ENCODE results near the gene SLC9A7.
A peak's percentile ranks its signal among the peaks of the same experiment; 100 is the strongest.

The SLC9A7 gene

GRCh38 chrX:46554942-46555341 lies 204.0 kb downstream of the SLC9A7 start:
- TF ChIP-seq, protein P1, sequence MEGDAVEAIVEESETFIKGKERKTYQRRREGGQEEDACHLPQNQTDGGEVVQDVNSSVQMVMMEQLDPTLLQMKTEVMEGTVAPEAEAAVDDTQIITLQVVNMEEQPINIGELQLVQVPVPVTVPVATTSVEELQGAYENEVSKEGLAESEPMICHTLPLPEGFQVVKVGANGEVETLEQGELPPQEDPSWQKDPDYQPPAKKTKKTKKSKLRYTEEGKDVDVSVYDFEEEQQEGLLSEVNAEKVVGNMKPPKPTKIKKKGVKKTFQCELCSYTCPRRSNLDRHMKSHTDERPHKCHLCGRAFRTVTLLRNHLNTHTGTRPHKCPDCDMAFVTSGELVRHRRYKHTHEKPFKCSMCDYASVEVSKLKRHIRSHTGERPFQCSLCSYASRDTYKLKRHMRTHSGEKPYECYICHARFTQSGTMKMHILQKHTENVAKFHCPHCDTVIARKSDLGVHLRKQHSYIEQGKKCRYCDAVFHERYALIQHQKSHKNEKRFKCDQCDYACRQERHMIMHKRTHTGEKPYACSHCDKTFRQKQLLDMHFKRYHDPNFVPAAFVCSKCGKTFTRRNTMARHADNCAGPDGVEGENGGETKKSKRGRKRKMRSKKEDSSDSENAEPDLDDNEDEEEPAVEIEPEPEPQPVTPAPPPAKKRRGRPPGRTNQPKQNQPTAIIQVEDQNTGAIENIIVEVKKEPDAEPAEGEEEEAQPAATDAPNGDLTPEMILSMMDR (conservative IDR thresholded peaks at IDR 0.05; ENCODE audit: low read depth, low read length), result peak; percentile 23
- H3K4me3 ChIP-seq (ENCODE audit: low read length), result no peak overlapping the region
- no peak for DNase-seq (ENCODE audit: low read depth)

DNA sequence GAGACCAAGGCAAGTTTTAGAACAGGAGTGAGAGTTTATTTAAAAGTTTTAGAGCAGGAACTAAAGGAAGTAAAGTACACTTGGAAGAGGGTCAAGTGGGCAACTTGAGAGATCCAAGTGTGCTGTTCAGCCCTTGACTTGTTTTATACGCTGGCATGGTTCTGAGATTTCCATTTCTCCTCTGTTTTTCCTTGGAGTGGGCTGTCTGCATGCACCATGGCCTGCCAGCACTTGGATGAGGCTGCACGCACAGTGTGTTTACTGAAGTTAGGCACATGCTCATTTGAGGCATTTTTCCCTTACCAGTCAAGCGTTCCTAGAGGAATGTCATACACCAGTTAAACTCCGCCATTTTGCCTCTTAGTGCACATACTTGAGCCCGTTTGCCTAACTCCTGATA lies 205.0 kb downstream of the SLC9A7 start:
- DNase-seq (ENCODE audit: low read depth), result no peak
- TF ChIP-seq, protein P1 (conservative IDR thresholded peaks at IDR 0.05; ENCODE audit: low read depth, low read length), result no peak
- H3K4me3 ChIP-seq (ENCODE audit: low read length), result no peak overlapping the region

DNA sequence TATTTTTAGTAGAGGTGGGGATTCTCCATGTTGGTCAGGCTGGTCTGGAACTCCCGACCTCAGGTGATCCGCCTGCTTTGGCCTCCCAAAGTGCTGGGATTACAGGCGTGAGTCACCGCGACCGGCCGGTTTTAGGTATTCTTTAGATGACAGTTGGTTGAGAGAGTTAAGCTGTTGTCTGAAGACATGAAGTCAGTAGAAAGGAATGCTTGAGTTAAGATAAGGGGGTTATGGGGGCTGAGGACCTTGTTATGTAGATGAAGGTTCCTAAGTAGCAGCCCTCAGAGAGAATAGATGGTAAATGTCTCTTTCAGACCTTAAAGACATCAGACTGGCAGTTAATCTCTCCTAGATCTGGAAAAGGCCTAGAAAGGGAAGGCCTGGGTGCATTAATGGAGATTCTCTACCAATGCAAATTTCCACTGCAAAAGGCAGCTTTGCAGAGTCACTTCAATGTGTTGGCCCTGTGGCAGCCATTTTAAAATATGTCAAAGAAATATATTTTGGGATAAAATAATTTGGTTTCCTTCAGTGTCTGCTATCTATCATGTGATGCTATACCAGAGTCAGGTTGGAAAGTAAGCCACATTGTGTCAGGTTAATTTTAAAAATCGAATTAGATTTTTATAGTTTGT lies 207.3 kb downstream of the SLC9A7 start:
- DNase-seq (ENCODE audit: low read depth), result no peak
- H3K4me3 ChIP-seq (ENCODE audit: low read length), result no peak overlapping the region
- TF ChIP-seq, protein P1 (conservative IDR thresholded peaks at IDR 0.05; ENCODE audit: low read depth, low read length), result no peak

GRCh38 chrX:46549914-46550313 lies 209.0 kb downstream of the SLC9A7 start:
- H3K4me3 ChIP-seq (ENCODE audit: low read length), result no peak overlapping the region
- DNase-seq (ENCODE audit: low read depth), result no peak
- TF ChIP-seq, protein P1 (conservative IDR thresholded peaks at IDR 0.05; ENCODE audit: low read depth, low read length), result no peak
